Measurements from ENCODE around the gene HNRNPD.
A peak's percentile ranks its signal among the peaks of the same experiment; 100 is the strongest.

HNRNPD gene

GRCh38 chr4:82403725-82404124, 29.9 kb upstream of the HNRNPD start:
- peak; percentile 69; the same call in 2 of the 3 replicates for ATAC-seq
- TF ChIP-seq POU6F1 (CRISPR knock-in tag; IDR thresholded peaks at IDR 0.05; ENCODE audit: borderline replicate concordance, low read depth): no peak
- TF ChIP-seq BACH2 (CRISPR knock-in tag; IDR thresholded peaks at IDR 0.05; ENCODE audit: borderline replicate concordance): no peak
- TF ChIP-seq ZFP3 (CRISPR knock-in tag; IDR thresholded peaks at IDR 0.05): no peak
- TF ChIP-seq CREB5 (CRISPR knock-in tag; IDR thresholded peaks at IDR 0.05; ENCODE audit: low read depth): no peak
- TF ChIP-seq ARNTL (CRISPR knock-in tag; IDR thresholded peaks at IDR 0.05; ENCODE audit: borderline replicate concordance, low read depth): no peak
- TF ChIP-seq CSRNP3 (CRISPR knock-in tag; IDR thresholded peaks at IDR 0.05): no peak
- no peak for TF ChIP-seq TOX (CRISPR knock-in tag; IDR thresholded peaks at IDR 0.05; ENCODE audit: borderline replicate concordance)
- no peak for TF ChIP-seq ZNF70 (CRISPR knock-in tag; IDR thresholded peaks at IDR 0.05)
- no peak for TF ChIP-seq OSR1 (CRISPR knock-in tag; IDR thresholded peaks at IDR 0.05)
- no peak for TF ChIP-seq ZNF565 (CRISPR knock-in tag; conservative IDR thresholded peaks at IDR 0.05; ENCODE audit: low read depth)
- TF ChIP-seq ESRRG (CRISPR knock-in tag; IDR thresholded peaks at IDR 0.05): no peak
- TF ChIP-seq PPARA (CRISPR knock-in tag; IDR thresholded peaks at IDR 0.05; ENCODE audit: borderline replicate concordance): no peak
- no peak for TF ChIP-seq PATZ1 (CRISPR knock-in tag; IDR thresholded peaks at IDR 0.05; ENCODE audit: borderline replicate concordance)
- no peak for TF ChIP-seq ZC3H10 (CRISPR knock-in tag; IDR thresholded peaks at IDR 0.05)
- no peak for TF ChIP-seq SNAI2 (CRISPR knock-in tag; IDR thresholded peaks at IDR 0.05)

GRCh38 chr4:82402196-82402775, 28.5 kb upstream of the HNRNPD start:
- no peak for ATAC-seq

More at GRCh38 chr4:82402196-82402775, 28.5 kb upstream of the HNRNPD start:
- no peak for TF ChIP-seq CREB5 (CRISPR knock-in tag; IDR thresholded peaks at IDR 0.05; ENCODE audit: low read depth)
- no peak for TF ChIP-seq ZC3H10 (CRISPR knock-in tag; IDR thresholded peaks at IDR 0.05)
- TF ChIP-seq PATZ1 (CRISPR knock-in tag; IDR thresholded peaks at IDR 0.05; ENCODE audit: borderline replicate concordance): no peak
- TF ChIP-seq SNAI2 (CRISPR knock-in tag; IDR thresholded peaks at IDR 0.05): no peak
- TF ChIP-seq PPARA (CRISPR knock-in tag; IDR thresholded peaks at IDR 0.05; ENCODE audit: borderline replicate concordance): no peak
- no peak for TF ChIP-seq TSHZ2 (CRISPR knock-in tag; IDR thresholded peaks at IDR 0.05)
- TF ChIP-seq ARNTL (CRISPR knock-in tag; IDR thresholded peaks at IDR 0.05; ENCODE audit: borderline replicate concordance, low read depth): no peak
- TF ChIP-seq ZNF70 (CRISPR knock-in tag; IDR thresholded peaks at IDR 0.05): no peak
- TF ChIP-seq BACH2 (CRISPR knock-in tag; IDR thresholded peaks at IDR 0.05; ENCODE audit: borderline replicate concordance): no peak
- no peak for TF ChIP-seq CSRNP3 (CRISPR knock-in tag; IDR thresholded peaks at IDR 0.05)
- TF ChIP-seq ZFP3 (CRISPR knock-in tag; IDR thresholded peaks at IDR 0.05): no peak
- no peak for TF ChIP-seq CSDC2 (CRISPR knock-in tag; IDR thresholded peaks at IDR 0.05)
- TF ChIP-seq ISL1 (CRISPR knock-in tag; IDR thresholded peaks at IDR 0.05): no peak
- TF ChIP-seq TCF4 (CRISPR knock-in tag; IDR thresholded peaks at IDR 0.05; ENCODE audit: borderline replicate concordance): no peak
- no peak for TF ChIP-seq ESRRG (CRISPR knock-in tag; IDR thresholded peaks at IDR 0.05)

Data from SK-N-SH treated with all-trans-retinoic acid at 6 μM for 48 hours (cell line).